Femur (tissue), 1 donor: ENCODE measurements around the gene ITGA11.

Experiments
- DNase-seq: peaks from one replicate; pipeline ENCODE4 v3.0.0-alpha.2; 2017

The ITGA11 gene

GRCh38 chr15:68444336-68444735 is 12.4 kb upstream of the ITGA11 start:
- no peak for DNase-seq

DNA sequence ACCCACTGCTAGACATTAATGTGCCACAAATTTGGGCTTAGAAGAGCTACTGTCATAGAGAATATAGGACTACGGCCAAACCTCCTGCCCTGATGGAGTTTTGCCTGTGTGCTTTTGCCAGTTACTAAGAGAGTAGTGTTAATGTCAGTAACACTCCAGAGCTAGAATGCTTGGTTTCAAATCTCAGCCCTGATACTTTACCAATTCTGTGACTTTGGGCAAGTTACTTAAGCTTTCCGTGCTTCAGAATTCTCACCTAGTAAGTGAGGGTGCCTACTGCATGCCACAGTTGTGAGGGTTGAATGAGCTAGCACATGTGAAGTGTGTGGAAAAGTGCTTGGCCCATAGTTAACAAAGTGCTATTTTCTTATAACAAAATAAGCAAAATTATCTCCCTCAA is 10.9 kb upstream of the ITGA11 start:
- DNase-seq, result no peak

GRCh38 chr15:68442041-68442440 is 10.1 kb upstream of the ITGA11 start:
- peak; percentile 25 for DNase-seq

- peak; percentile 11 for DNase-seq
Measured at GRCh38 chr15:68441045-68441743, 9.2 kb upstream of the ITGA11 start.

DNA sequence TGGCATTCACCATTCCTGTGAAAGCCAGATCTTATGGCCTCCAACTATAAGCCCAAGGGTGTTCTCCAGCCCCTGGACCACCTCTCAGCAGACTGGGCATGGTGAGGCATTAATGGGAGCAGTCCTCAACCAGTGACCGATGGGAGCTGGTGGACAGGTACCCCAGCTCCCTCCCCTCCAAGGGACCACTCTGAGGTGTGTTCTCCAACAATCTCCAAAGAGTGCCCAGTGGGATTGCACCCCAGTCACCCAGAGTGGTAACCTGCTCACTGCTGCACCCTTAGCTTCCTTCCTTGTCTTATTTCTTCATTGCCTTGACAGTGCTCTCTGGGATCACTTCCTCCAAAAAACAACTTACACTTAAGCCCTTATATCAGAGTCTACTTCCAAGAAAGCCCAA is 8.2 kb upstream of the ITGA11 start:
- DNase-seq, result no peak

DNA sequence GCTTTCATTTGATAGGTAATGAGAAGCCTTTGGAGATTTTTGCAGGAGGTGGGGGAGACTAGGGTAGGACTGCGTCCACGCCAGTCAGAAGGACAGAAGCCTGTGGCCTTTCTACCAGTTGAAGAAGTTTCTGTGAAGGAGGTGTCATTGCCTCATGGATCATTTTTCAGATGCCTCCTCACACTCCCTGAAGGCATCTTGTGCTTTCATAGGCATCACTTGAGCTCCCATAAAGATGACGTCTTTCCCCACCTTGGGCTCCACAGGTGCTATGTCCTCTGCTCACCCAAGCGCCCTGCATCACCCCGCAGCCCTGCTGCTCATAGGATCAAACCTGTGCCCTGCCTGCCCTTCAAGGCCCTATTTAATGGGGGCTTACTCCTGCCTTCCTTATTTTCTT is 7.5 kb upstream of the ITGA11 start:
- no peak for DNase-seq

DNA sequence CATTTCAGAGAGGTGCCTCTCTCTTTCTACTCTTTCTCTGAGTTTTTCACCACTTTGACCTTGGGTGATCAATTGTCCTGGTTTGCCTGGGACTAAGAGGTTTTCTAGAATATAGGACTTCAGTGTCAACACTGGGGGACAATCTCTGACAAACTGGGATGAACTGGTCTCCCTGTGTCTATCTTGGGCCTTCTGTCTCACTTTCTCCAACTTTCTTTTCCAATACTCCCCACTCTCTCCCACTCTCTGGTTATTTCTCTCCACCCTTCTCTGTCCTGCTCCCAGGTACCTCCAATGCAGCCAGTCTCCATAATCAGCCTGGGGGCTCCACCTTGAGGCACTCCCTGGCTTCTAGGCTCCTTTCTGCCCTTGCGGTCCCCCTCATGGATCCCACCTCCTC is 4.7 kb upstream of the ITGA11 start:
- DNase-seq, result no peak

- peak; percentile 6 for DNase-seq
Measured at GRCh38 chr15:68435966-68436365, 4.0 kb upstream of the ITGA11 start.

- DNase-seq, result peak; percentile 5
Measured at GRCh38 chr15:68434021-68434420, 2.1 kb upstream of the ITGA11 start.

DNA sequence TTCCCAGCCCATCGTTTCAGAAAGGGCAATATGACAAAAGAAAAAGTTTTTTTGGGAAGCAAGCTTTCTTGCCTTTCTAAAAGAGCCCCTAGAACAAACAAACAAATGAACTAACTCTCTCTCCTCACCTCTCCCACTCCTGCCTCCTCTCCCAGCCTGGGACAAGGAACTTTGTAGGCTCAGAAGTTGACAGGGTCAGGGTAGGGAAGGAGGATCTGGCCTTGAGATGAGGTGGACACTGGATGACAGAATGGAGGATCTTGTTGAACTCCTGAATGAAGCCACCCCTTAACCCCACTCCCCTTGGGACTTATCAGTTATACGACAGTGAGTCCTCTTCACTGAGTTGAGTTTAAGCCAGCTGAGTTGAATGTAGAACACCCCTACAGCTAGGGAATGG is 1.6 kb upstream of the ITGA11 start:
- peak; percentile 5 for DNase-seq

DNA sequence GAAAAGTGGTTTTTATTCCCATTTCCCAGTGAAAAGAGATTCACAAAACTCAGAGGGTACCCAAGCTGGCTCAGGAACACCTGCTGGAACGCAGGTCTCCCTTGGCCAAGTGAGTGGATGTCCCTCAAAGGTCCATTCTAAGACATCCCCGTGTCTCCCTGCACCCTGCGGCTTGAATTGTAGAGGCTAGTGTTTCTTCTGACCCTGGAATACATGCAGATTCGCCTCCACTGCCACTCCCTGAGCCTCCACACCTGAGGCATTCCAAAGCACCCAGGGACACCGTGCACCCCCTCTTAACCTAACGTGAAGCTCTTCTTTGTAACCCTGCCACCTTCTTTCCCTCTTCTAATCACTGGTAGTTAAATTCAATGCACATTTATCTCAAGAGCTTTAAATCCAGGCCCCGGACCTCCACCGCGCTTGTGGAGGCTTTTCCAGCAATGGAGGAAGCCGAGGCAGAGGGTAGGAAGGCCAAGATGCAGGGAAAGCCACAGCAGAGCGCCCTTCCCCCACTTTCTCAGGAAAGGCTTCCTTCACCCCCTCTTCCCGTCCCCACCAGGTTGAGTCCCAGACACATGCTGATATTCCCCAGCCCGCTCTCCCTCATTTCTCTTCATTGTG is 590 bp upstream of the ITGA11 start:
- DNase-seq, result peak; percentile 16

DNA sequence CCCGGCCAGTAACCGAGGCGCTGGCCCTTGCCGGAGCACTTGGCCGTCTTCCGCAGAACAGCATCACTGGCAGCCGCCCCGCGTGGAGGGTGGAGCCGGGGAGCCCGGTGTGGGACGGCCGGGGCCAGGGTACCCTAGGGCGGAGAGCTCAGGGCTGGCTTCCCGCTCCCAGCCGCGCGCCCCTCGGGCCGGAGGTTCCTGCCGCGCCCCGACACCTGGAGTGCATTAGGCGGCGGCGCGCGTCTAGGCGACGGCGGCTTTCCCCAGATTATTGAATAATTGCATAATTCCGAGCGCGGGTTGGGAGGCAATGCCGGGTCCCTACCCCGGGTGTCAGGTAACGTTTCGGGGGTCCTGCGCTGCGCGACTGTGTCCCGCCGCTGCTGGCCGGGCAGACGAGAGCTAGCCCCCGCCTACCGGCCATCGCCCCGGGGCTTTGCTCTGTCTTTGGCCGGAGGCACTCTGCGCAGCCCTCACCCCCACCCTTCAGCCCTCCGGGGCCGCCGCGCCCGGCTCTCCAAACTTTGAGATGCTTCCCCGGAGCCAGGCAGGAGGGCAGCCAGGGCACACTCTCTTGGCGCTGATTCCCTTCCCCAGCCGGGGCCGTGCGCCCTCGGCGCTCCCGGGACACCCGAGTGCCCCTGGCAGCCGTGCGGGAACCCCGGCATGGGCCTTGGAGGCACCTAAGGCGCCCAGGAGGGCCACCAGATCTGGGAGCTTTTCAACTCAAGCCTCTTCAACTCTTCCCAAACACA is 749 bp downstream of the ITGA11 start:
- peak; percentile 74 for DNase-seq

DNA sequence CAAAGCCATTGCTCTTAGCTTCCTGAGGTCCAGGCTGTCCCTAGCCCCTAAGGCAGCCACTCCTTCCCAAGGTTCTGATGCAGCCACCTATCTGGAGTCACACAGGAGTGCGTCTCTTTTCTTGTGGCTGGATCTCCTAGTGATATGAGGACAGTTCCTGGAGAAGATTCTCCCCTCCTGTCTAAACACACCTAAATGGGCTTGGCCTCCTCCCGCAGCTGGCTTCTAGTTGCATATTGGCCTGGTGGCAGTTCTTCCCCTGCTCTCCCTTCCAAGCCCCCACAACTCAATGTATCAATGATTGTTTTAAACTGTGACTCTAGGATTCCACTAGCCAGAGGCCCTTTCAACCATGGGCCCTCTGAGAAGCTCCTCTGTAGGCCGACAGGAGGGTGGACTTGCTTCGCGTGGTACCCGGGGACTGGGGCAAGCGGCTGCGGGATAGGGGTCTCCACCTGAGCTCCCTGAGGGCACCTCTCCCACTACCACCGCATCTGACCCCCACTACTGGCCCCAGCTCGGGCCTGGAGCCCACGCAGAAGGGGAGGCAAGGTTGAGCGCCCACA is 1.4 kb downstream of the ITGA11 start:
- DNase-seq, result no peak

DNA sequence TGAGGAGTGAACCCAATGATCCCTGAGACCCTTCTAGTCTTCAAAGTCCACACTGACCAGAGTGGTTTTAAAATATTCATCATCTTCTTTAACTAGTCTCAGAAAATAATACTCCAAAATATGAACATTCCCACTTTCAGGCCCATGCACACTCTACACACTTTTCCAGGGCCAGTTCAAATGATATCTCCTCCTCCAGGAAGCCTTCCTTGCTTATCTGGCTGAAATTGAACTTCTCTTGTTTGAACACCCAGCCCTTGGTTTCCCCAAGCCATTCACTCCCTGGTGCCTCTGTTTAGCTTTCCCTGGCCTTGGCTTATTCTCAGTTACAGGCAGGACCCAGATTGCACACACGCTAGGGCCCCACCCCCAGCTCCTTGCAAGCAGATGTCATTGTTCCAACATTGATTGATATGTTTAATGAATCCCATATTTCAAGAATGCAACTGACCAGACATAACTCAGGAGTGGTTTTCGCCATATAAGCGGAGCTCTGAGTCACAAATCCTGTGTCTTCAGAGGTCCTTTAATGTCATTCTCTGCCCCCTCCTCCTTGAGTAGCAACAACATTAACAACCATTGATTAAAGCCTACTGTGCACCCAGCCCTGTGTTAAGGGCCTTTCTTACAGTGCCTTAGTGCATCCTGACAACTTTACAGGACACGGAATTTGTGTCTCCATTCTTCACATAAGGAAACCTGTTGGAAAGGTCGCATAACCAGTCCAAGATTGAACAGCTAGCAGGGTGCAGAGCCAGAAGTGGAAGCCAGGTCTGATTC is 2.1 kb downstream of the ITGA11 start:
- peak; percentile 15 for DNase-seq

- DNase-seq, result peak; percentile 8
Measured at GRCh38 chr15:68428431-68428940, 3.5 kb downstream of the ITGA11 start.

DNA sequence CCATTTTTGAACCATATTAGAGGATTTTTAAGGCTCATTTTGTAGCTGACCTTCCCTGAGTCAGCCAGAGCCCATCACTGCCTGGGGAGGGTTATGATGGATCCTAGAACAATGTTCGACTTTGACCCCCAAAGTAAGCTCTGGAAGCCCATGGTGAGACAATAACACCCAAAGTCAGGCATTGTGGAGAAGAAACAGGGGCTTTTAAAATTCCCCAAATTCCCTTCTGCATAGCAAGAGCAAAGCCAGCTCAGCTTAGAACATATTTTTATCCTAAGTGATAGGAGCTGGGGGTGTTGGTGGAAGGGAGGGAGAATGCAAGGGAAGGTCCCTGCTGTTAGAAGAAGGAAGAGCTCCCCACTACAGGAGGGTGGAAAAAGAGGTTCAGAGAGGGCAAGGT is 4.0 kb downstream of the ITGA11 start:
- DNase-seq, result no peak

DNA sequence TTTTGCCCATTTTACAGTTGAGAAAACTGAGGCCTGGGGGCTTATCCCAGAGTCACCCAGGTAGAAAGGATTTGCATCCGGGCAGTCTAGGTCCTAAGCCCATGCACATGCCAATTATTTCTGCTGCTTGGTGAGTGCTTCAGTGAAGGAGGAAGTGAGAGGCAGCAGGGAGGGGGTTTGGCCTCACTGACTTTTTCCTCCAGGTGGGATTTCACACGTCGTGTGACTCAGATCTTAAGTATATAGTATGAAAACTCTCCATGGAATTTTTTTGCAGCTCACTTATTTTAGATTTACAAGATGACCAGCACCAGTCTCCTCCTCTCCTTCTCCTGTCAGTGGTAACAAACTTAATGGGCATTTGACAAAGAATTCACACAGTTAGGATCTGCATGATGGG is 4.6 kb downstream of the ITGA11 start:
- DNase-seq, result no peak

DNA sequence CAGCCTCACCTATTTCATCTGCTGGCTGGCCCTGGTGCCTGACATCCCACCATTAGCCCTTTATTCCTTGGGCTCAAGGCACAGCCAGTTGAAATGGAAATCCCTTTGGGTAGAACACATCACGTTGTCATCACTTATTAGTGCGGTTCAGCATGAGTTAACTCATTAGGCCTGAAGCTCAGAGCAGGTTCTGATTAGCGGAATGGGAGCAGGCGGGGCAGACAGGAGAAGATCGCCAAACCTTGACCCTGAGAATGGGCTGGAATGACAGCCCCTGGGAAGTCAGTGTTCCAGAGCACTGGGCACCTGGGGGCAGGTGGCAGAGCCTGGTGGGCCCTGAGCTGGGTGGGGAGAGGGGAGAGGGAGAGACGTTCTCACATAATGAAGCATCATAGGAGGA is 5.8 kb downstream of the ITGA11 start:
- DNase-seq, result no peak

DNA sequence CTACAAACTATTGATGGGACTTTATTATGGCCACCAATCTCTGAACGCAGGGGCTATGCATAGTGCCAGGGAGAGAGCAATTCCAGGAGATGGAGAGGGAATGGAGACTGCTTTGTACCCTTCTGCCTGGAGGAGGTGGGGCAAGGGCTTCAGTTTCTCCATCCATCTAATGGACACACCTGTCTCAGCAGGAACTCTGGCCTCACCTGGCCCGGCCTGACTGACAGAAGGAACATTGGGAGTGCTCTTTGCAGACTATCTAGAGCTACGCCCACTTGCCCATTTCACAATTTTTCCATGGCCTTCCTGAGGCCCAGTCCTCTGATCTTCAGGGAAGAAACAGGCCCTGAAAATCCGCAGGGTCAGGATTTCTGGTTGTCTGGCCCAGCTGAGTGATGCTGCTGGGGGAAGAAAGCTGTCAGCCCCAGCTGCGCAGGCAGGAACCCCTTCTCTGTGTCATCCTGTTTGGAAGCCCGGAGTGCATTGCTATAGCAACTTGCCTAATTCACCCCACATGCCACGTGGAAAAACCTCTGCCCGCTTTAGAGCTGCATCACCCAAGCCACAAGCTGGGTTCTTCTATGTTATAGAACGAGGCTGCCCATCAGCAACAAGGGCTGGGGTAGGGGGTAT is 6.4 kb downstream of the ITGA11 start:
- DNase-seq, result peak; percentile 38

- no peak for DNase-seq
Measured at GRCh38 chr15:68424754-68425390, 7.1 kb downstream of the ITGA11 start.
